IMR-90 (cell line): Measurements from ENCODE around the gene TOR4A. TPM values are rescaled to one million over a fixed set of nuclear protein-coding genes. Genes with fewer than 3 reads are reported as not detected.

Experiments
- ATAC-seq: fragments of 200-7000 bp; cut with Tn5 transposase; 2 replicates; pipeline ENCODE4 v1.9.1; 2020; ENCODE audit warnings: low read depth, mild to moderate bottlenecking, moderate library complexity
- BruUV-seq: library from RNA; stranded (reverse); fragments of 400-500 nt; replicated peaks from 2 replicates; lab custom pipeline; 2021; lab: Mats Ljungman, UMichigan
- CTCF ChIA-PET: fragments of 300-600 bp; formaldehyde crosslinking; extraction: SDS; loops from one replicate; lab custom pipeline; 2021; ENCODE audit warnings: antibody characterized with exemption; lab: Yijun Ruan, JAX
- POLR2A ChIA-PET: fragments of 300-600 bp; sonication (Branson Sonifier 250); formaldehyde crosslinking; loops from one replicate; lab custom pipeline; 2022; ENCODE audit warnings: antibody characterized with exemption; ENCODE audit not compliant: unreplicated experiment; lab: Charles Lee
- DNase-seq: peaks from one replicate; pipeline ENCODE4 v3.0.0; 2013
- H2AFZ ChIP-seq: replicated peaks from 2 replicates; pipeline ENCODE3; 2013; ENCODE audit warnings: low read length, mild to moderate bottlenecking; ENCODE audit not compliant: poor library complexity
- H2AK5ac ChIP-seq: 2 replicates; pipeline ENCODE4 v1.6.1; 2013; ENCODE audit warnings: low read depth, low read length, inconsistent platforms
- H2AK9ac ChIP-seq: replicated peaks from 2 replicates; pipeline ENCODE3; 2013; ENCODE audit warnings: mild to moderate bottlenecking, low read depth, low read length, moderate library complexity; ENCODE audit not compliant: poor library complexity
- H2BK120ac ChIP-seq: 2 replicates; pipeline ENCODE4 v1.6.1; 2013; ENCODE audit warnings: low read depth, low read length, inconsistent platforms
- H2BK15ac ChIP-seq: 3 replicates; pipeline ENCODE4 v1.6.1; 2013; ENCODE audit warnings: low read depth, low read length, inconsistent platforms
- H2BK20ac ChIP-seq: 2 replicates; pipeline ENCODE4 v1.6.1; 2013; ENCODE audit warnings: low read depth, mild to moderate bottlenecking, inconsistent platforms, low read length, moderate library complexity
- H2BK5ac ChIP-seq: 2 replicates; pipeline ENCODE4 v1.6.1; 2013; ENCODE audit warnings: mild to moderate bottlenecking, low read depth, low read length, inconsistent platforms; ENCODE audit not compliant: poor library complexity, severe bottlenecking
- H3K14ac ChIP-seq: replicated peaks from 2 replicates; pipeline ENCODE4 v1.6.1; 2013; ENCODE audit warnings: low read depth, low read length, inconsistent platforms
- H3K18ac ChIP-seq: 2 replicates; pipeline ENCODE4 v1.6.1; 2013; ENCODE audit warnings: low read depth, low read length, control low read depth
- H3K23ac ChIP-seq: 2 replicates; pipeline ENCODE4 v1.6.1; 2013; ENCODE audit warnings: low read depth, low read length, inconsistent platforms
- H3K27ac ChIP-seq: 2 replicates; pipeline ENCODE4 v1.5.1; 2013; ENCODE audit warnings: mild to moderate bottlenecking, control low read depth, low read length; ENCODE audit not compliant: insufficient read depth
- H3K27me3 ChIP-seq: 2 replicates; pipeline ENCODE4 v1.6.1; 2013; ENCODE audit warnings: low read length; ENCODE audit not compliant: control insufficient read depth, insufficient read depth
- H3K36me3 ChIP-seq: 2 replicates; pipeline ENCODE4 v1.6.1; 2013; ENCODE audit warnings: low read length, mixed read lengths; ENCODE audit not compliant: control insufficient read depth, insufficient read depth
- H3K4ac ChIP-seq: 2 replicates; pipeline ENCODE4 v1.6.1; 2013; ENCODE audit warnings: low read depth, low read length, inconsistent platforms
- H3K4me1 ChIP-seq: 2 replicates; pipeline ENCODE4 v1.6.1; 2013; ENCODE audit warnings: low read length, mixed read lengths; ENCODE audit not compliant: control insufficient read depth, insufficient read depth
- H3K4me2 ChIP-seq: 2 replicates; pipeline ENCODE4 v1.6.1; 2013; ENCODE audit warnings: low read depth, mild to moderate bottlenecking, control low read depth, low read length, moderate library complexity
- H3K4me3 ChIP-seq: 2 replicates; pipeline ENCODE4 v1.5.1; 2013; ENCODE audit warnings: low read depth, mild to moderate bottlenecking, control low read depth, low read length, moderate library complexity; ENCODE audit not compliant: insufficient read depth
- H3K56ac ChIP-seq: 2 replicates; pipeline ENCODE4 v1.6.1; 2013; ENCODE audit warnings: low read length, inconsistent platforms; ENCODE audit not compliant: insufficient read depth; ENCODE audit errors: extremely low read depth
- H3K79me1 ChIP-seq, 2 experiments: 2 replicates each; pipeline ENCODE4 v1.6.1; 2013; ENCODE audit warnings: low read length in 2 of 2, inconsistent platforms in 1 of 2, low read depth in 1 of 2
- H3K9ac ChIP-seq: 2 replicates; pipeline ENCODE4 v1.6.1; 2013; ENCODE audit warnings: low read depth, low read length, control low read depth
- H3K9me1 ChIP-seq: 2 replicates; pipeline ENCODE4 v1.6.1; 2013; ENCODE audit warnings: low read length, inconsistent platforms; ENCODE audit not compliant: insufficient read depth
- H3K9me3 ChIP-seq: 2 replicates; pipeline ENCODE4 v1.6.1; 2013; ENCODE audit warnings: low read length; ENCODE audit not compliant: control insufficient read depth, insufficient read depth
- H4K20me1 ChIP-seq: 2 replicates; pipeline ENCODE4 v1.6.1; 2013; ENCODE audit warnings: low read length, inconsistent platforms; ENCODE audit not compliant: insufficient read depth
- H4K5ac ChIP-seq: 2 replicates; pipeline ENCODE4 v1.6.1; 2013; ENCODE audit warnings: mild to moderate bottlenecking, low read depth, low read length, control low read depth
- H4K8ac ChIP-seq, 2 experiments: 2 replicates each; pipeline ENCODE4 v1.6.1; 2013; ENCODE audit warnings: low read depth in 2 of 2, low read length in 2 of 2, control low read depth in 1 of 2, inconsistent platforms in 1 of 2
- H4K91ac ChIP-seq: 2 replicates; pipeline ENCODE4 v1.6.1; 2013; ENCODE audit warnings: low read depth, low read length, inconsistent platforms; ENCODE audit not compliant: insufficient read depth
- CTCF ChIP-seq: conservative IDR thresholded peaks from 2 replicates; pipeline ENCODE4 v1.5.1; 2012; ENCODE audit warnings: mild to moderate bottlenecking, low read depth, low read length, improper control_type of control experiment
- RCOR1 ChIP-seq: IDR thresholded peaks from 2 replicates; pipeline ENCODE4 v1.6.1; 2012; ENCODE audit warnings: mild to moderate bottlenecking, low read length, improper control_type of control experiment; ENCODE audit not compliant: insufficient replicate concordance
- SMC3 ChIP-seq: fragments of 150-350 bp; IDR thresholded peaks from 2 replicates; pipeline ENCODE4 v1.6.1; 2016; ENCODE audit warnings: low read depth, mild to moderate bottlenecking, antibody characterized with exemption, low read length, moderate library complexity
- WGBS, 2 experiments: methylation state at CpG; one replicate each; pipeline versions ENCODE4 v1.1.5 to v1.1.7; 2013; ENCODE audit warnings: missing lambda C conversion rate in 2 of 2; ENCODE audit not compliant: insufficient read length in 1 of 2; ENCODE audit errors: extremely low coverage in 2 of 2; 5-methylcytosine and 5-hydroxymethylcytosine counted together
- dilution Hi-C: fragments of 300-500 bp; cut with HindIII; formaldehyde crosslinking; loops from one replicate; pipeline ENCODE4 v1.14.3; 2018; ENCODE audit warnings: low sequenced_read_pairs; ENCODE audit not compliant: unreplicated experiment
- in situ Hi-C: fragments of 300-500 bp; cut with MboI; formaldehyde crosslinking; loops from 3 replicates; pipeline ENCODE4 v1.14.3; 2019; ENCODE audit warnings: low sequenced_read_pairs, inconsistent platforms, mixed read lengths
- intact Hi-C: fragments of 100-400 bp; cut with micrococcal nuclease; formaldehyde crosslinking; loops from 2 replicates; pipeline ENCODE4 v1.10.0; 2022
- polyA plus RNA-seq, 3 experiments: library from polyadenylated mRNA; depleted of rRNA; stranded (reverse); fragments of >200 nt; gene quantifications; 2 replicates each; pipeline ENCODE4 v1.2.3, GENCODE V29; 2012; ENCODE audit warnings: low replicate concordance in 1 of 3
- total RNA-seq: library from RNA; depleted of rRNA; stranded (reverse); fragments of >200 nt; gene quantifications from 2 replicates; pipeline ENCODE4 v1.2.3, GENCODE V29; 2012

Gene TOR4A
- total and polyA plus RNA-seq, 2 of the 4 experiments (the other 2 are of a cell fraction): 9.7 to 22.9 TPM

- no peak overlapping the region for H4K5ac ChIP-seq
- H2AFZ ChIP-seq: peak overlapping the region; percentile 21
- no peak overlapping the region for H3K18ac ChIP-seq
- no peak overlapping the region for H3K9ac ChIP-seq
- peaks cover 0 to 49% of the 10 kb centered on the region in 2 experiments for H3K79me1 ChIP-seq
- peaks cover 21% of the 10 kb centered on the region for H3K4me1 ChIP-seq
- no peak overlapping the region for H4K8ac ChIP-seq
- no peak overlapping the region for H3K14ac ChIP-seq
- H3K27ac ChIP-seq: no peak overlapping the region
- intact Hi-C loops (no loop called here), dilution Hi-C loops (no loop called here), in situ Hi-C loops (no loop called here)
- BruUV-seq: no TSS peak
- DNase-seq (no peak), ATAC-seq (no peak)
- peaks cover 40% of the 10 kb centered on the region for H4K20me1 ChIP-seq
- H3K4me2 ChIP-seq: no peak overlapping the region
- no peak overlapping the region for H2BK15ac ChIP-seq
- peak overlapping the region; percentile 28; the same call in 1 of the 2 replicates for H2AK5ac ChIP-seq
- H3K9me1 ChIP-seq: no peaks in the 10 kb centered on the region
- H2AK9ac ChIP-seq: peak overlapping the region; percentile 72
- POLR2A ChIA-PET: no interaction called here
- CTCF ChIA-PET: no interaction called here
- H4K91ac ChIP-seq: no peak overlapping the region
- H3K56ac ChIP-seq: no peak overlapping the region
- H3K27me3 ChIP-seq: no peaks in the 10 kb centered on the region
- WGBS, 2 experiments: 21% methylated on average over 25 of the region's 85 CpGs; no CpG with 5 or more reads in 1 of the 2 experiments
- peak; percentile 33; the same call in 1 of the 2 replicates for TF ChIP-seq CTCF
- no peak for TF ChIP-seq RCOR1
- 0 out of 2 replicates have a peak, but pooled peaks have one; percentile 8 for TF ChIP-seq SMC3
- H2BK5ac ChIP-seq: no peak overlapping the region
- no peak overlapping the region for H3K4ac ChIP-seq
- H3K9me3 ChIP-seq: no peaks in the 10 kb centered on the region
- no peak overlapping the region for H3K4me3 ChIP-seq
- H2BK20ac ChIP-seq: no peak overlapping the region
- no peak overlapping the region for H2BK120ac ChIP-seq
- peaks cover 29% of the 10 kb centered on the region for H3K36me3 ChIP-seq
- no peak overlapping the region for H3K23ac ChIP-seq
Measured at GRCh38 chr9:137280474-137281344, 3.2 kb downstream of the TOR4A start.
